Mesenteric fat pad (tissue), 1 donor: ENCODE results near the gene MED7. TPM values are rescaled to one million over a fixed set of nuclear protein-coding genes. Genes with fewer than 3 reads are reported as not detected.

ENCODE experiments used
- DNase-seq: peaks from one replicate; pipeline ENCODE4 v3.0.0-alpha.2; 2020; ENCODE audit warnings: low spot score
- total RNA-seq: library from RNA; stranded (reverse); fragmentation: NEBNext Ultra II Directional; extraction: Animal tissue kit (Norgen Biotek cat#: 25700); gene quantifications from one replicate; pipeline ENCODE4 v1.2.1, GENCODE V29; 2021
- donor health status: DM: yes; HTN: yes; CAD: no.

MED7 gene
- total RNA-seq, 1 donor from 2014 or later: 10.7 TPM

GRCh38 chr5:157164521-157164920 lies 21.9 kb upstream of the MED7 start:
- DNase-seq: no peak

DNA sequence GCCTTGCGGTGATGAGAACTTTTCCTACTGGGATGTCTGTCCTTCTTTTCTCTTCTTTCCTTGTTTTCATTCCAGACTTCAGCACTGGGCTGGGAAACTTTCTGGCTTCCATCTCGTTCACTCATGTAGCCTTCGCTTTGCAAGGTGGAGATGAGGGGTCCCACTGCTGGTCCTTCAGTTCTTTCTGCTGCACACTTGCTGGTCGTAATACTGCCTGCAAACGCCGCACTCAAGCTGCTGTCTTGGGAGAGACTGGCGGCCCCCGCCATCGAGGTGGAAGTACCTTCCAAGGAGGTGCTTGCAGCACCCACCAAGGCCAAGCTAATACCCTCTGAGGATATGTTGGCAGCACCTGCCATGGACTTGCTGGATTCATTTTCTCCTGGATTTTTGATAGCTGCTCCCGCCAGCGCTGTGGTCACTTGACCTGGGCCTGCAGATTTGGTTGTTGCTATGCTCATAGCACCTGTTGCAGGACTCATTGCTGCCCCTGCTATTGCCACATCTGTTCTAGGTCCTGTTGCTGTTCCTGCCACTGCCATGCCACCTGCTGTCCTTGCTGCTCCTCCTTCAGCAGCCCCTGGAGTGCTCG lies 20.4 kb upstream of the MED7 start:
- DNase-seq: no peak

DNA sequence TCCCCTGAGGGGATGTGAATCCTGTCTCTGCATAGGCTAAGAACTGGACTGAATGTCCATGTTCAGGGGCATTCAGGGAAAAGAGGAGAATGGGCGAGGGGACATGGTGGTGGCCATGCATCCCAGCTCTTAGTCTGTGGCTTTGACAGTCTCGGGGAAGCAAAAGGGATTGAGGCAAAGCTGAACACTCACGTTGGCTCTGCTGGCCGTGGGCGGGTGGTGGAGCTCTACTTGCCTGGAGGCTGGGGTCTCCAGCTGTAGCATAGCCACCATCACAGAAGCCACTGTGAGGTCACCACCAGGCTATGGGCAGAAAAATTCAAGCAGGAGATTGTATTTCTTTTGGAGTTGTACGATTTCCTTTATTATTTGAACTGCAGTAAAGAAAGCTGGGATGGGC lies 19.3 kb upstream of the MED7 start:
- no peak for DNase-seq

GRCh38 chr5:157160001-157160400 lies 17.3 kb upstream of the MED7 start:
- DNase-seq: no peak

GRCh38 chr5:157159209-157159751 lies 16.6 kb upstream of the MED7 start:
- DNase-seq: no peak

GRCh38 chr5:157157293-157157891 lies 14.7 kb upstream of the MED7 start:
- no peak for DNase-seq

GRCh38 chr5:157155297-157155696 lies 12.6 kb upstream of the MED7 start:
- DNase-seq: no peak

- no peak for DNase-seq
Measured at GRCh38 chr5:157150995-157151394, 8.3 kb upstream of the MED7 start.

DNA sequence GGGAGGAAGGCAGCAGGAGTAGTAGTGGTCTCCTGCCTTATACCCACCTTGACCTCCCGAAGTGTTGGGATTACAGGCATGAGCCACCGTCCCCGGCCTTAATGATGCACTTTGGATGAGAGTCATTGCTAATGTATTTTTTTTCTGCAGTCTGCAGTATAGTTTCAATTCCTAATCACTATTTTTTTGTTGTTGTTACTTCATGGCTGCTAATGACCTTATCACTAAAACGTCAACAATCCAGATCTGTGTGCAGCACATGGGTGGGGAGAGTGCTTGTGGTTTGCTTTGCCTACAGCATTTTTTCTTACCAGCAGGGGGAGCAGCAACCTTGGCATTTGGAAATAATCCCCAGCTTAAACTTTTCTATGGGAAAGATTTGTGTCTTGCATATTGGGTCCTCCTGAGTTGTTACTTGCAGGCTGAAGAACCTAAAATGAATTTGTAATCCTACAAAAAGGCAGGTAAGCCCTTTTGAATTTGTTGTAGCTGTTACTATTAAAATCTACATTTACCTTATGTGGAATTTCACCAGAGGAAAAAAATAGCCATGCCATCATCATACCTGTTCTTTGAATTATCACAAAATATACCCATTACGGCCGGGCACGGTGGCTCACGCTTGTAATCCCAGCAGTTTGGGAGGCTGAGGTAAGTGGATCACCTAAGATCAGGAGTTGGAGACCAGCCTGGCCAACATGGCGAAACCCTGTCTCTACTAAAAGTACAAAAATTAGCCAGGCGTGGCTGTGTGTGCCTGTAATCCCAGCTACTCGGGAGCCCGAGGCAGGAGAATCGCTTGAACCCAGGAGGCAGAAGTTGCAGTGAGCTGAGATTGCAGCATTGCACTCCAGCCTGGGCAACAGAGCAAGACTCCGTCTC lies 6.3 kb upstream of the MED7 start:
- DNase-seq: no peak

DNA sequence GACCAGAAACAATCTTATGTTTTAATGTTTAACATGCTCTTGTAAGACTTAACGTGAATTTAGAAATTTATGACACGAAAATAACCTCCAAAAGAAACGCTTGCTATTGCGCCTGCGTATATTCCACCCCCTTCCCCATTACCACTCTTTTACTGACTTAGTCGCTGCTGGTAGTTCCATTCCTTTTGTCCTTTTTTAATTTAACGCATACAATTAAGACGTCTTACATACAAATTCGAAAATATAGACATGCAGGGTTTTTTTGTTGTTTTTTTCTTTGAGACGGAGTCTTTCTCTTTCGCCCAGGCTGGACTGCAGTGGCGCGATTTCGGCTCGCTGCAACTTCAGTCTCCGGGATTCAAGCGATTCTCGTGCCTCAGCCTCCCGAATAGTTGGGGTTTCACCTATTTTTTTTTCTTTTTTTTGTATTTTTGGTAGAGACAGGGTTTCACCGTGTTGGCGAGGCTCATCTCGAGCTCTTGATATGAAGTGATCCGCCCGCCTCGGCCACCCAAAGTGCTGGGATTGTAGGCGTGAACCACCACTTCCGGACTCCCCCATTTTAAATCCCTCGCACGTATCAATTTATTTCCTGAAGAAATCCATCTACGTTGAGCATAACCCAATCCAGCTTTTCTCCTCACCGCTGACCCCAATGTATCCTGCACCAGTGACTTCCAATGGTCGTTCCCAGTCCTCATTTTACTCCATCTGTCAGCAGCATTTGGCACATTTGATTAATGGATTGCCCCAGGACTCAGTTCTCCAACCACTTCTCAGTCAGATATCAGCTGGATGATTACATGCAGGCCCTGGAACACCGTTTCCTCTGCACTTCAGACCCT lies 684 bp upstream of the MED7 start:
- DNase-seq: no peak

- DNase-seq: no peak
Measured at GRCh38 chr5:157137691-157138090, 5.0 kb downstream of the MED7 start.

GRCh38 chr5:157132281-157132612 lies 10.4 kb downstream of the MED7 start:
- DNase-seq: no peak

- DNase-seq: no peak
Measured at GRCh38 chr5:157130925-157131324, 11.7 kb downstream of the MED7 start.

- no peak for DNase-seq
Measured at GRCh38 chr5:157121709-157122108, 21.0 kb downstream of the MED7 start.

DNA sequence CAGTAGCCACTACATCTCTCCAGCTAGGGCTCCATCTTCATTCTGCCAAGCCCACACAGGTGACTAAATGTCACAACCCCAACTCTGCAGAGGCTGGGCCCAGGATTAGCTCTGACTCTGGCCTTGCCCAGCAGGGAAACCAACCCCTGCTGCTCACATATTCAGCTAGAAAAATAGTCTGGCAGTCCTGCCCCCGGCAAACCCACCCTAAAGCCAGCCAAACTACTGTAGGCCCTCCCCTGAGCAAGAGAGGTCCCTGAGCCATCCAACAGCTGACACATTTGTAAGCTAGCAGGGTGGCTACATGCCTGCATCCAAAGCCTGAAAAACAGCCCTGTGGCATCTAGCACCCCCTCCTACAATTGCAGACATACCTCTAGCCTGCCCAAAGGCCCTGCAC lies 22.6 kb downstream of the MED7 start:
- DNase-seq: no peak

DNA sequence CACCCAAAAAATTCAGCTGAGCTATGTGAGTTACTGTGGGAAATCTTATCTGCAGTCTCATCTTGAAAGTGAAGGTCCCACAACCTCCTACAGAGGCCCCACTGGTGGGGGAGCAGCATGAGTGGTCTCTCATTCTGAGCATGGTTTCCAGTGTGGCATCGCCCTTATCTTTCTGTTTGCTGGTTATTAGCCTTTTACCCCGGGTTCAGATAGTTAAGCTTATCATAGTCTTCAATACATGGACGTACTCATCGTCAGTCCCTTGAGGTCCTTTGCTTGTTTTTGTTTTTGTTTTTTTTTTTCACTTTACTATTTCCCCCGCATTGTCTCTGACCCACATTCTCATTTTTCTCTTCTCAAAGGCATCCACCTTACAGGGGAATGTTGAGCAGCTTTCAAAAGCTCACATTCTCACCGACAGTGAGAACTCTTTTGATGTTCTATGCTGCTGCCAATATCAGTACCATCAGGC lies 26.1 kb downstream of the MED7 start:
- no peak for DNase-seq

DNA sequence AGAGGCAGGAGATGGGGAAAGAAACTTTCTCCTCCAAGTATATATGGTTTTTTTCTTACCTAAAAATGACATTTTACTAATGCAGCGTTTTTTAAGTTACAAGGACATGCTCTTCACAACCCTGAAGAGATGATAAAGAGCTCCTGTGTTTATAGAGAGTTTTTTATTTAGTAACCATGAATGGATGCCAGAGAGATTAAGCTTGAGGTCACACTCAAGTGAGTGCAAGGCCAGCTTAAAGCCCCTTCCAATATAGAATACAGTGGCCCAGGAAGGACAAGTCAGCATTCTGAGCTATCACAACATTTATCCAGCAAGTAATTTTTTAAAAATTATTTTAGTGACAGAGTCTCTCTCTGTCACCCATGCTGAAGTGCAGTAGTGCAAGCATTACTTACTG lies 27.2 kb downstream of the MED7 start:
- DNase-seq: no peak

GRCh38 chr5:157115012-157115411 lies 27.7 kb downstream of the MED7 start:
- no peak for DNase-seq

GRCh38 chr5:157113002-157113401 lies 29.7 kb downstream of the MED7 start:
- no peak for DNase-seq

GRCh38 chr5:157109744-157110143 lies 32.9 kb downstream of the MED7 start:
- no peak for DNase-seq

DNA sequence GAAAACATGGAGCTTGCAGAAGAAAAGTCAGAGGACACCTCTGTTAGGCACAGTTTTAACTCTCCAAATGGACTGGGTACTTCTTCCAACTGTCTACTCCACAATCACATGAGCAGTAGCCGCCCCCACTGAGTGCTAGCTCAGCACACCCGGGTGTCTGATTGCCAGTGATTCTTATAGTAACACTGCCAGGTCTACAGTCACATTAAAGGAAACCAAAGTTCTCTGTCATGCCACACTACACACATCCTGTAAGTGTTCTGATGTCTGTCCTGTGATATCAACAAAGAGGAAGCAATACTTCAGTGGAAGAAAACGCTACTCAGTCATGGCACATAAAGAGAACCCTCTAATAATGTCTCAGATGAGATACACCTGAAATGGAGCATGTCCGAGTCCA lies 33.7 kb downstream of the MED7 start, which contains the start of gene HAVCR2:
HAVCR2 (minus strand) TSS at position 69 of the 400 bp plus-strand sequence; CDS start at position 8, 61 bp downstream.
- no peak for DNase-seq
